ENCODE data around the gene PDHB.

DNA sequence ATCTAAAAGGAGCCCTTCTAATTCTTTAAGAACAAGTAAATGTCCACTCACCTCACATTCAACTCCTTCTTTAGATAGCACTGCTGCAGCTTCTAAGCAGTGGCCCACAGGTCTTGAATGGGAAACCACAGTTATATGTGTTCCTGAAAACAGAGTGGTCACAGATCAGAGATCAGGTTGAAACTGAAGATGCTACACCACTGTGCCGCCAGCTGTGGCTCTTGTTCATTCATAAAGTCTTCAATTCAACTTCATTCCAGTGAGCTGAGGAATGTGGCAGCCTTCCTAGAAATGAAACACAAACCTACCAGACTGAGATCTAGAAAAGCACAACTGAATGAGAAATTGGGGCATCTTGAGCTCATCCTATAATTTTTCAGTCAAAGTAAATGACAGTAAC is 4.0 kb downstream of the PDHB start:
- no peak for TF ChIP-seq EGR1 (IDR thresholded peaks at IDR 0.05; ENCODE audit: borderline replicate concordance in 1 of 2, low read depth in 2 of 2, low read length in 2 of 2)
- TF ChIP-seq POLR2A (IDR thresholded peaks at IDR 0.05; ENCODE audit: low read depth, low read length) = no peak
- no peak for TF ChIP-seq POLR2AphosphoS5 (IDR thresholded peaks at IDR 0.05; ENCODE audit: low read length)
- TF ChIP-seq, protein P1, sequence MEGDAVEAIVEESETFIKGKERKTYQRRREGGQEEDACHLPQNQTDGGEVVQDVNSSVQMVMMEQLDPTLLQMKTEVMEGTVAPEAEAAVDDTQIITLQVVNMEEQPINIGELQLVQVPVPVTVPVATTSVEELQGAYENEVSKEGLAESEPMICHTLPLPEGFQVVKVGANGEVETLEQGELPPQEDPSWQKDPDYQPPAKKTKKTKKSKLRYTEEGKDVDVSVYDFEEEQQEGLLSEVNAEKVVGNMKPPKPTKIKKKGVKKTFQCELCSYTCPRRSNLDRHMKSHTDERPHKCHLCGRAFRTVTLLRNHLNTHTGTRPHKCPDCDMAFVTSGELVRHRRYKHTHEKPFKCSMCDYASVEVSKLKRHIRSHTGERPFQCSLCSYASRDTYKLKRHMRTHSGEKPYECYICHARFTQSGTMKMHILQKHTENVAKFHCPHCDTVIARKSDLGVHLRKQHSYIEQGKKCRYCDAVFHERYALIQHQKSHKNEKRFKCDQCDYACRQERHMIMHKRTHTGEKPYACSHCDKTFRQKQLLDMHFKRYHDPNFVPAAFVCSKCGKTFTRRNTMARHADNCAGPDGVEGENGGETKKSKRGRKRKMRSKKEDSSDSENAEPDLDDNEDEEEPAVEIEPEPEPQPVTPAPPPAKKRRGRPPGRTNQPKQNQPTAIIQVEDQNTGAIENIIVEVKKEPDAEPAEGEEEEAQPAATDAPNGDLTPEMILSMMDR (IDR thresholded peaks at IDR 0.05 in 2 of 3, conservative IDR thresholded peaks at IDR 0.05 in 1 of 3; ENCODE audit: control insufficient read depth in 2 of 3, extremely low read depth in 1 of 3, insufficient read depth in 1 of 3, low read depth in 3 of 3, low read length in 3 of 3) = no peak
- TF ChIP-seq BRCA1 (IDR thresholded peaks at IDR 0.05; ENCODE audit: low read depth, low read length) = no peak
- TF ChIP-seq, protein P2, sequence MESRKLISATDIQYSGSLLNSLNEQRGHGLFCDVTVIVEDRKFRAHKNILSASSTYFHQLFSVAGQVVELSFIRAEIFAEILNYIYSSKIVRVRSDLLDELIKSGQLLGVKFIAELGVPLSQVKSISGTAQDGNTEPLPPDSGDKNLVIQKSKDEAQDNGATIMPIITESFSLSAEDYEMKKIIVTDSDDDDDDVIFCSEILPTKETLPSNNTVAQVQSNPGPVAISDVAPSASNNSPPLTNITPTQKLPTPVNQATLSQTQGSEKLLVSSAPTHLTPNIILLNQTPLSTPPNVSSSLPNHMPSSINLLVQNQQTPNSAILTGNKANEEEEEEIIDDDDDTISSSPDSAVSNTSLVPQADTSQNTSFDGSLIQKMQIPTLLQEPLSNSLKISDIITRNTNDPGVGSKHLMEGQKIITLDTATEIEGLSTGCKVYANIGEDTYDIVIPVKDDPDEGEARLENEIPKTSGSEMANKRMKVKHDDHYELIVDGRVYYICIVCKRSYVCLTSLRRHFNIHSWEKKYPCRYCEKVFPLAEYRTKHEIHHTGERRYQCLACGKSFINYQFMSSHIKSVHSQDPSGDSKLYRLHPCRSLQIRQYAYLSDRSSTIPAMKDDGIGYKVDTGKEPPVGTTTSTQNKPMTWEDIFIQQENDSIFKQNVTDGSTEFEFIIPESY (IDR thresholded peaks at IDR 0.05) = no peak
- TF ChIP-seq, protein P3, sequence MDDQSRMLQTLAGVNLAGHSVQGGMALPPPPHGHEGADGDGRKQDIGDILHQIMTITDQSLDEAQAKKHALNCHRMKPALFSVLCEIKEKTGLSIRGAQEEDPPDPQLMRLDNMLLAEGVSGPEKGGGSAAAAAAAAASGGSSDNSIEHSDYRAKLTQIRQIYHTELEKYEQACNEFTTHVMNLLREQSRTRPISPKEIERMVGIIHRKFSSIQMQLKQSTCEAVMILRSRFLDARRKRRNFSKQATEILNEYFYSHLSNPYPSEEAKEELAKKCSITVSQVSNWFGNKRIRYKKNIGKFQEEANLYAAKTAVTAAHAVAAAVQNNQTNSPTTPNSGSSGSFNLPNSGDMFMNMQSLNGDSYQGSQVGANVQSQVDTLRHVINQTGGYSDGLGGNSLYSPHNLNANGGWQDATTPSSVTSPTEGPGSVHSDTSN (IDR thresholded peaks at IDR 0.05; ENCODE audit: insufficient replicate concordance, low read depth, low read length) = no peak

Measured in GM12878 (cell line).